ENCODE measurements around the gene EEA1. TPM values are rescaled to one million over a fixed set of nuclear protein-coding genes. Genes with fewer than 3 reads are reported as not detected.

The EEA1 gene
- total and polyA plus RNA-seq, 2 of the 8 experiments (the other 6 are each of a cell fraction or from before 2014, with no cell fraction given), result 1.0 to 18.8 TPM

GRCh38 chr12:92721130-92721529, 208.0 kb downstream of the EEA1 start:
- no peak overlapping the region for H3K56ac ChIP-seq (replicated peaks; ENCODE audit: insufficient read length, low read depth, low read length)
- H2AK5ac ChIP-seq (ENCODE audit: low read depth, low read length), result no peak overlapping the region
- H2BK120ac ChIP-seq (replicated peaks; ENCODE audit: low read depth, low read length), result no peak overlapping the region
- H2BK5ac ChIP-seq (ENCODE audit: low read depth, low read length), result no peak overlapping the region
- FAIRE-seq, result no peak
- no peak overlapping the region for H3K9ac ChIP-seq (replicated peaks in 1 of 4; ENCODE audit: extremely low read depth in 1 of 4, low read depth in 3 of 4, low read length in 3 of 4)
- no peak overlapping the region for H4K5ac ChIP-seq (ENCODE audit: insufficient read length, low read depth, low read length)
- H3K4me2 ChIP-seq (ENCODE audit: insufficient read depth in 1 of 2, low read depth in 2 of 2, low read length in 2 of 2), result no peak overlapping the region
- H3K27me3 ChIP-seq (replicated peaks in 1 of 4; ENCODE audit: control insufficient read depth in 3 of 4, extremely low read depth in 1 of 4, insufficient read depth in 3 of 4, low read length in 3 of 4), result no peaks in the 10 kb centered on the region
- no peak overlapping the region for H3K14ac ChIP-seq (ENCODE audit: insufficient read length)
- H2AFZ ChIP-seq (ENCODE audit: low read length), result 0 out of 2 replicates have a peak overlapping the region, but pooled peaks have one; percentile 18
- ChIA-PET POLR2A (ENCODE audit: partially characterized antibody) (no interaction called here), CTCF (ENCODE audit: partially characterized antibody) (interaction anchor here (0.6 to 0.7 kb wide), 3 partner anchors 101 to 1060 kb away, joined by 3 read pairs; no protein-coding TSS in a partner anchor)
- no peaks in the 10 kb centered on the region for H3K36me3 ChIP-seq (ENCODE audit: control insufficient read depth in 2 of 4, insufficient read depth in 4 of 4, low read length in 3 of 4)
- H3K4ac ChIP-seq (replicated peaks; ENCODE audit: insufficient read length, low read depth, low read length), result no peak overlapping the region
- no peaks in the 10 kb centered on the region for H4K20me1 ChIP-seq (replicated peaks in 1 of 2; ENCODE audit: control insufficient read depth in 1 of 2, insufficient read depth in 2 of 2, low read length in 2 of 2)
- no peak for DNase-seq (ENCODE audit: low read depth in 1 of 2, low spot score in 2 of 2)
- no peak overlapping the region for H4K91ac ChIP-seq (replicated peaks; ENCODE audit: insufficient read length, low read length)
- peaks cover 0 to 2% (median 0%) of the 10 kb centered on the region in 4 experiments; a peak in 1 of 7 replicates for H3K4me1 ChIP-seq (replicated peaks in 1 of 4; ENCODE audit: control insufficient read depth in 3 of 4, insufficient read depth in 4 of 4, low read length in 3 of 4)
- 82% methylated on average over 8 of the region's 8 CpGs; no CpG with 5 or more reads in 1 of the 2 experiments for WGBS, 2 experiments (ENCODE audit: extremely low coverage in 1 of 2, insufficient coverage in 1 of 2, insufficient read length in 1 of 2, insufficient replicate concordance in 2 of 2, low coverage in 1 of 2, low lambda C conversion rate in 2 of 2, missing lambda C conversion rate in 1 of 2)
- H3K23ac ChIP-seq (ENCODE audit: insufficient read length), result no peak overlapping the region
- H3K9me3 ChIP-seq (ENCODE audit: insufficient read depth in 2 of 2, low read depth in 1 of 2, low read length in 1 of 2), result peaks cover 0 to 5% of the 10 kb centered on the region in 2 experiments; a peak in 1 of 4 replicates
- H3K79me1 ChIP-seq (ENCODE audit: low read depth, low read length), result no peaks in the 10 kb centered on the region
- H3K27ac ChIP-seq (ENCODE audit: low read depth, low read length), result no peak overlapping the region
- H4K8ac ChIP-seq (ENCODE audit: extremely low read depth, insufficient read depth, low read length), result no peak overlapping the region
- H2BK12ac ChIP-seq (ENCODE audit: low read depth, low read length), result no peak overlapping the region
- no peak overlapping the region for H2BK20ac ChIP-seq (ENCODE audit: low read length)
- no peaks in the 10 kb centered on the region for H3K23me2 ChIP-seq (ENCODE audit: low read depth, low read length)
- TF ChIP-seq CTCF (IDR thresholded peaks at IDR 0.05; ENCODE audit: control extremely low read depth in 1 of 3, insufficient read depth in 1 of 3, low read depth in 1 of 3, low read length in 3 of 3), result no peak
- TF ChIP-seq BRCA1 (IDR thresholded peaks at IDR 0.05; ENCODE audit: low read depth, low read length), result no peak
- TF ChIP-seq MAFK (IDR thresholded peaks at IDR 0.05; ENCODE audit: low read depth, low read length), result no peak
- TF ChIP-seq PHF8 (conservative IDR thresholded peaks at IDR 0.05; ENCODE audit: low read depth, low read length), result no peak
- no peak for TF ChIP-seq CEBPB (IDR thresholded peaks at IDR 0.05; ENCODE audit: low read depth, low read length)
- no peak for TF ChIP-seq RAD21 (IDR thresholded peaks at IDR 0.05 in 1 of 2, conservative IDR thresholded peaks at IDR 0.05 in 1 of 2; ENCODE audit: low read depth in 2 of 2, low read length in 2 of 2)
- TF ChIP-seq GABPA (IDR thresholded peaks at IDR 0.05; ENCODE audit: borderline replicate concordance, insufficient read depth, low read length), result no peak
- TF ChIP-seq RBBP5 (IDR thresholded peaks at IDR 0.05; ENCODE audit: borderline replicate concordance, low read depth, low read length), result no peak
- H2BK15ac ChIP-seq (ENCODE audit: low read length), result no peak overlapping the region
- H3K79me2 ChIP-seq (ENCODE audit: control insufficient read depth in 1 of 2, insufficient read depth in 2 of 2, low read length in 2 of 2), result no peaks in the 10 kb centered on the region
- no peak overlapping the region for H3K18ac ChIP-seq (ENCODE audit: extremely low read depth, low read length)
- H3K4me3 ChIP-seq (ENCODE audit: extremely low read depth in 1 of 4, insufficient read depth in 2 of 4, low read depth in 3 of 4, low read length in 4 of 4), result no peak overlapping the region

Measured in H1 (cell line).